Gastroesophageal sphincter (tissue), 4 donors: Measurements from ENCODE around the gene TMEM171. TPM values are rescaled to one million over a fixed set of nuclear protein-coding genes. Genes with fewer than 3 reads are reported as not detected.

ENCODE experiments used
- ATAC-seq: fragments of 150-250 bp; one replicate; pipeline ENCODE4 v1.9.1; 2016; ENCODE audit warnings: mild to moderate bottlenecking, moderate library complexity
- H3K27ac ChIP-seq, 4 donors: fragments of 200-600 bp; sonication (generic) in 3 of 4; 1 replicate in 3 of 4; 2 replicates in 1 of 4; pipeline ENCODE4 v1.5.1; 2016 to 2019
- H3K27me3 ChIP-seq: fragments of 200-600 bp; sonication (generic); one replicate; pipeline ENCODE4 v1.5.1; 2019
- H3K36me3 ChIP-seq, 2 donors: fragments of 200-600 bp; sonication (generic); one replicate each; pipeline ENCODE4 v1.5.1; 2019; ENCODE audit warnings: control low read depth in 1 of 2
- H3K4me1 ChIP-seq, 3 donors: fragments of 200-600 bp; sonication (generic); 1 replicate in 2 of 3; 2 replicates in 1 of 3; pipeline ENCODE4 v1.5.1; 2016 to 2019; ENCODE audit warnings: control low read depth in 2 of 3
- H3K4me3 ChIP-seq, 2 donors: fragments of 200-600 bp; sonication (generic); one replicate each; pipeline ENCODE4 v1.5.1; 2019; ENCODE audit warnings: mild to moderate bottlenecking in 1 of 2, moderate library complexity in 1 of 2
- H3K9me3 ChIP-seq, 3 donors: fragments of 200-600 bp; sonication (generic); one replicate each; pipeline ENCODE4 v1.5.1; 2017 to 2019; ENCODE audit warnings: control low read depth in 2 of 3
- CTCF ChIP-seq, 4 experiments: fragments of 200-600 bp in 2 of 4; fragments of 450-650 bp in 2 of 4; sonication (generic) in 1 of 4; IDR thresholded peaks; one replicate each; pipeline ENCODE4 v1.5.1; 2017 to 2019; ENCODE audit warnings: antibody characterized with exemption in 4 of 4, mild to moderate bottlenecking in 2 of 4, moderate library complexity in 2 of 4
- EP300 ChIP-seq: sonication (generic); formaldehyde crosslinking; IDR thresholded peaks from one replicate; pipeline ENCODE4 v1.6.1; 2017; ENCODE audit warnings: antibody characterized with exemption, mild to moderate bottlenecking
- POLR2A ChIP-seq, 2 donors: fragments of 450-650 bp; IDR thresholded peaks; one replicate each; pipeline ENCODE4 v1.6.1; 2017; ENCODE audit warnings: antibody characterized with exemption in 2 of 2, mild to moderate bottlenecking in 2 of 2, moderate library complexity in 1 of 2
- POLR2AphosphoS5 ChIP-seq: sonication (generic); formaldehyde crosslinking; IDR thresholded peaks from one replicate; pipeline ENCODE4 v1.6.1; 2017; ENCODE audit warnings: antibody characterized with exemption
- WGBS, 2 donors: methylation state at CpG; one replicate each; pipeline ENCODE4 v1.1.5; 2018; ENCODE audit warnings: low coverage in 1 of 2; 5-methylcytosine and 5-hydroxymethylcytosine counted together
- total RNA-seq, 4 donors: library from RNA; depleted of rRNA; stranded (reverse); fragments of >200 nt; gene quantifications; one replicate each; pipeline ENCODE4 v1.1.0, GENCODE V29; 2016

TMEM171 gene
- total RNA-seq, 4 donors from 2014 or later = 0.84 TPM; not detected in 3

- Histone ChIP-seq H3K27me3 (no peaks in the 10 kb centered on the region), H3K36me3 (peaks cover 0 to 27% of the 10 kb centered on the region in 2 donors), H3K9me3 (peaks cover 0 to 29% (median 0%) of the 10 kb centered on the region in 3 donors), H3K4me3 (no peak overlapping the region), H3K27ac (no peak overlapping the region), H3K4me1 (no peaks in the 10 kb centered on the region)
- TF ChIP-seq POLR2A (IDR thresholded peaks at IDR 0.05) (no peak), EP300 (no peak), CTCF (IDR thresholded peaks at IDR 0.05) (no peak), POLR2AphosphoS5 (no peak)
- ATAC-seq = no peak
- 87 to 93% methylated on average over 3 to 6 of the region's 6 CpGs for WGBS, 2 donors
Observed at GRCh38 chr5:73095564-73096238, 24.7 kb upstream of the TMEM171 start.

GRCh38 chr5:73096239-73096575 is 24.2 kb upstream of the TMEM171 start:
- no peak for TF ChIP-seq CTCF (IDR thresholded peaks at IDR 0.05)
- TF ChIP-seq EP300 = no peak
- no peak for TF ChIP-seq POLR2A (IDR thresholded peaks at IDR 0.05)
- TF ChIP-seq POLR2AphosphoS5 = no peak
- Histone ChIP-seq H3K9me3 (peaks cover 0 to 29% (median 0%) of the 10 kb centered on the region in 3 donors), H3K36me3 (peaks cover 0 to 22% of the 10 kb centered on the region in 2 donors), H3K27me3 (no peaks in the 10 kb centered on the region), H3K4me3 (no peak overlapping the region), H3K4me1 (no peaks in the 10 kb centered on the region), H3K27ac (no peak overlapping the region)
- ATAC-seq = no peak
- 100% methylated on average over 1 of the region's 1 CpG for WGBS, 2 donors

DNA sequence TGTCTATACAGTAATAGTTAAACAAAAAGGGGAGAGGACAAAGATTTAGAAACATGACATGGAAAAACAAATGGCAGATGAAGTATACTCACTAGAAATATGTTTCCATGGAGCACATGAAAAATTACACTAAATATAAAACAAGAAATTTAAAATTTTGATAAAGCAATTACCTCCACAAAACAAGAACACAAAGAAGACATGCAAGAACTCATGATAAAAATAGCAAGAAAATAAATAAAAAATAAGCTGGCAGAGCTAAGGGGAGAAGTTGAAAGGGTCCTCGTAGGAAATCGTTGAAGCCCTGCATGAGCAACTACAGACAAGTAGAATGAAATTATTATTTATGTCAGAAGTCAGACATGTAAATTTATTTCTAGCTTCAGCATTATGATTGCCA is 22.6 kb upstream of the TMEM171 start:
- WGBS, 2 donors = 83 to 89% methylated on average over 2 of the region's 2 CpGs
- Histone ChIP-seq H3K4me3 (no peak overlapping the region), H3K27me3 (no peaks in the 10 kb centered on the region), H3K27ac (no peak overlapping the region), H3K4me1 (no peaks in the 10 kb centered on the region), H3K9me3 (peaks cover 0 to 29% (median 0%) of the 10 kb centered on the region in 3 donors), H3K36me3 (peaks cover 0 to 7% of the 10 kb centered on the region in 2 donors)
- no peak for TF ChIP-seq EP300
- no peak for TF ChIP-seq POLR2A (IDR thresholded peaks at IDR 0.05)
- TF ChIP-seq CTCF (IDR thresholded peaks at IDR 0.05) = no peak
- no peak for TF ChIP-seq POLR2AphosphoS5
- ATAC-seq = no peak

DNA sequence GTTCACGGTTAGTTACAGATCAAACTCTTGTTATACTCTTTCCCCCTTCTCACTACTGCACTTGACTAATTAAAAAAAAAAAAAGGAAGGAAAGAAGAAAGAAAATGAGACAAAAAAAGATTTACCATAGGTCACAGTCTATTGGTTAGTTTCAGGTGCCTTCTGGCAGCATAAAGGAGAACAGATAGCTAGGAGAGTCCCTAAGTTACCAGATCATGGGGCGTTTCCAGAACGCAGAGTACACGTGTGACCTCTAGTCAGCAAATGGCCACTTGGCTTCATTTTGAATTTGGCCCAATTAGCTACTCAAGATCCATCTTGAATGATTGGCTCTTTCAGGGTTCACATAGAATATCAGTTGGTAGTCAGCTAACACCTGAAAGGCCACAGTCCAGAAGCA is 20.3 kb upstream of the TMEM171 start:
- peaks cover 0 to 29% (median 0%) of the 10 kb centered on the region in 3 donors for H3K9me3 ChIP-seq
- peaks cover 0 to 6% of the 10 kb centered on the region in 2 donors for H3K36me3 ChIP-seq
- 85 to 86% methylated on average over 3 of the region's 4 CpGs for WGBS, 2 donors
- H3K4me1 ChIP-seq = no peaks in the 10 kb centered on the region
- ATAC-seq = no peak
- H3K27me3 ChIP-seq = no peaks in the 10 kb centered on the region
- TF ChIP-seq POLR2A (IDR thresholded peaks at IDR 0.05) = no peak
- TF ChIP-seq EP300 = no peak
- no peak for TF ChIP-seq CTCF (IDR thresholded peaks at IDR 0.05)
- TF ChIP-seq POLR2AphosphoS5 = no peak
- no peak overlapping the region for H3K27ac ChIP-seq
- H3K4me3 ChIP-seq = no peak overlapping the region

DNA sequence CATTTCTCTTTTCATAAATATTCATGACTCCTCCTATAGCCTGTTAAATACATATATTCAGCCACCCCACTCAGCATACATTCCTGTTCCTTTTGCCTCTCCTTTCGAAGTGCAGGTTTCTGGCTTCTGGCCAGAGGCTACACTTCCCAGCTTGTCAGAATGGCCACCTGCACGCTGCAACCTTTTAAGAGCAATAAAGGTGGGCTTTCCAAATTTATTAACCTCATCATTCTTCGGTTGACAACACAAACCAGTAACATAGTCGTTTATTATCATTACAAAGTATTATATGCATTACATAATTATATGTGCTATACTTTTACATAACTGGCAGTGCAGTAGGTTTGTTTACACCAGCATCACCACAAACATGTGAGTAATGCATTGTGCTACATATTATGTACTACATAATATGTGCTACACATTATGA is 16.5 kb upstream of the TMEM171 start:
- Histone ChIP-seq H3K36me3 (no peaks in the 10 kb centered on the region), H3K27me3 (no peaks in the 10 kb centered on the region), H3K4me3 (no peak overlapping the region), H3K4me1 (no peaks in the 10 kb centered on the region), H3K9me3 (peaks cover 0 to 15% (median 0%) of the 10 kb centered on the region in 3 donors), H3K27ac (no peak overlapping the region)
- TF ChIP-seq POLR2AphosphoS5 (no peak), EP300 (no peak), CTCF (IDR thresholded peaks at IDR 0.05) (no peak), POLR2A (IDR thresholded peaks at IDR 0.05) (no peak)
- 62 to 65% methylated on average over 4 of the region's 4 CpGs for WGBS, 2 donors
- ATAC-seq = no peak
